NCI-H2196 (cell line): Measurements from ENCODE around the gene SH3BP5.

Source experiments
- DNase-seq: peaks from one replicate; lab custom pipeline; 2025; ENCODE audit not compliant: unreplicated experiment; lab: John Stamatoyannopoulos, UW

The SH3BP5 gene

DNA sequence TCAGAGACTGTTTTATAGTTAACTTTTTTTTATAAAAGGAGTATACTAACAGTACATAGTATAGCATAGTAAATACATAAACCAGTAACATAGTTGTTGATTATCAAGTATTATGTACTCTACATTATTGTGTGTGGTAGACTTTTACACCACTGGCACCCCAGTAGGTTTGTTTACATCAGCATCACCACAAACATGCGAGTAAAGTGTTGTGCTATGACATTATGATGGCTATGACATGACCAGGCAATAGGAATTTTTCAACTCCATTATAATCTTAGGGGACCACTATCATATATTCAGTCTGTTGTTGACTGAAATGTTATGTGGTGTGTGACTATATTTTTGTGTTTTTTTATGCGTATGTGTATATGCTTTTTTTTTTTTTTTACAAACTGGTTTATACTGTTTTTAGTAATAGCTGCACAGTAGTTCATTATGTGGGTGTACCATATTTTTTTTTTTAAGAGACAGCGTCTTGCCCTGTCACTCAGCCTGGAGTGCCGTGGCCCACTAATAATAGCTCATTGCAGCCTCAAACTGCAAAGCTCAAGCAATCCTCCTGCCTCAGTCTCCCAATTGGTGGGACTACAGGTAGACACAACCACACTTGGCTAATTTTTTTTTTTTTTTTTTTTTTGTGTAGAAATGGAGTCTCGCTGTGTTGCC lies 124.4 kb downstream of the SH3BP5 start:
- no peak for DNase-seq

DNA sequence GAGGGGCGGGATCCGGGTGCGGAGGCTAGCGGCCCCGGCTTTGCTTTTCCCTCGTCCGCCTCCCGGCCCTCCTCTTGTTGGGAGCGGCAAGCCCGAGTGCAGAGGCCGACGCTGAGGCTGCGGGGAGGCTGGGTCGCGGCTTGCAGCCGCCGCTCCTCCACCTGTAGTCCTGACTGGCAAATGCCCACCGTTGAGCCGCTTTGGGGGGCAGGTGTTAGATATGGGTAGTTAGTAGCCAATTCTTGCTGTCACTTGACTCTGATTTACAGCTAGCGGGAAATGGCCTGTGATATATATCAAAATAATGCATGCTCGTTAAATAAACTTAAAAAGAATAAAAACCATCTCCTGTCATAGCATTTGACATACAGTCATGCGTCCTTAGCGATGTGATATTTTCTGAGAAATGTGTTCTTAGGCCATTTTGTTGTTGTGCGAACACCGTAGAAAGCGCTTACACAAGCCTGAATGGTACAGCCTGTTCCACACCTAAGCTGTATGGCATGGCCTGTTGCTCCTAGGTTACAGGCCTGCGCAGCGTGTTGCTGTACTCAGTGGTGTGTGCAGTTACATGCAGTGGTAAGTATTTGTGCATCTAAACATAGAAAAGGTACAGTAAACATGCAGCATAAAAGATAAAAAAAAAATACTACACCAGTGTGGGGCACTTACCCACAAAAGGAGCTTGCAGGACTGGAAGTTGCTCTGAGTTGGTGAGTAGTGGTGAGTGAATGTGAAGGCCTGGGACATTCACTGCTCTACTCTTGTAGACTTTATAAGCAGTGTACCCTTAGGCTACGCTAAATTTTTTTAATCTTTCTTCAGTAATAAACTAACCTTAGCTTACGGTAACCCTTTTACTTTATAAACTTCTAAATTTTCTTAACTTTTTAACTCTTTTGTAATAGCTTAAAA lies 125.5 kb downstream of the SH3BP5 start:
- no peak for DNase-seq

DNA sequence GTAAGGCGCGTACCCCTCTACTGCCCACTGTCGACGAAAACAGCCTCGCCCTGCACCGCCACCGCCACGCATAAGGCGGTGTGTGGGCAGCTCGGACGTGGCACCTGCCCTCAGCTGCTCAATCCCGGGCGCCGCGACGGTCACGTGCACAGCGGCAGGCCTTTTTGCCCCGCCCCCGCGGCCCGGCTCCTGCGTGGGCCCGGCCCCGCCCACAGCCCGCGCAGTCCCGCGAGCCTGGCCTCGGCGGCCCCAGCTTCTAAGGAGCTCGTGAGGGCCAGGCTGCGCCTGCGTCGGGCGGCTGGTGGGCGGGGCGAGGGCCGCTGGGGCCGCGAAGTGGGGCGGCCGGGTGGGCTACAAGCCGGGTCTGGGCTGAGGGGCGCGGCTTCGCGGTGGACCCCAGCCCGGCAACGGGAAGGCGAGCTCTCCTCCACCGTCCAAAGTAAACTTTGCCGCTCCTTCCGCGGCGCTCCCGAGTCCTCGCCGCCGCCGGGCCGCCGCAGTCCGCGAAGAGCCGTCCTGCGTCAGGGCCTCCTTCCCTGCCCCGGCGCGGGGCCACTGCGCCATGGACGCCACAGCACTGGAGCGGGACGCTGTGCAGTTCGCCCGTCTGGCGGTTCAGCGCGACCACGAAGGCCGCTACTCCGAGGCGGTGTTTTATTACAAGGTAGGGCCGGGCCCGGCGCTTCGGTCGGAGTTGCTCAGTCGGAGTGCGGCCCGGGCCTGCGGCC lies 126.3 kb downstream of the SH3BP5 start, which contains the start of gene CAPN7:
Gene CAPN7, plus strand, starts transcription at position 313 of the 728 bp plus-strand sequence. Its CDS starts 250 bp downstream, at position 563.
- DNase-seq: no peak

DNA sequence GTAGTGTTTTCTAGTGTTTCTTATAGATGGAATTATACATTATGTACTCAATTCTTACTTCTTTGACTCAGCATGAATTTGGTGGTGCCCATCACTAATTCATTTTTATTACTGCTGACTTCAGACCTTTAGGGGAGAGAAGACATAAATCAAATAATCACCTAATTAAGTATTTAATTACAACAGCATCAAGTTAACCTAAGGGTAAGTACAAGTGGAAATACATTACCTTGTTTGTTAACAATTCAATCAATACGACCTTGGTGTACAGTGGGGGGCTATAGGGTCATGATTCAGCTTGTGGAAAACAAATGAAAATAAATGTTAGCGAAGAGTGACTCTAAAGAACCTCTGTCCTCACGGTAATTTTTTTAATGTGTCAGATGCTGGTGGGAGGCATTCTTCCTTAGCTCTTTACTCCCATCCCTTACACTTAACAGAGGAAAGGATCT lies 126.9 kb downstream of the SH3BP5 start:
- DNase-seq: no peak
